Activated CD8-positive, alpha-beta memory T cell treated with anti-CD3 and anti-CD28 coated beads, Interleukin-2, amount 50 U/mL, for 24 hours (primary cell): ENCODE measurements around the gene KBTBD3.
"Not testable (repeated sequence)": the region's sequence is repeated elsewhere in the genome, so short reads cannot be mapped to it uniquely, and the experiment has no call there.

Experiments used
- DNase-seq: peaks from one replicate; pipeline ENCODE4 v3.0.0-alpha.2; 2020; ENCODE audit errors: extremely low read depth

The KBTBD3 gene

GRCh38 chr11:106011481-106011880 is 65.7 kb downstream of the KBTBD3 start:
- no peak for DNase-seq

GRCh38 chr11:106003094-106003493 is 74.1 kb downstream of the KBTBD3 start:
- DNase-seq, result not testable (repeated sequence)

- DNase-seq, result no peak
Observed at GRCh38 chr11:106001304-106002012, 75.7 kb downstream of the KBTBD3 start.
